Pancreas (tissue), 10 donors: ENCODE measurements around the gene AGBL4. TPM values are rescaled to one million over a fixed set of nuclear protein-coding genes. Genes with fewer than 3 reads are reported as not detected.

Experiments
- ATAC-seq, 4 donors: fragments of 200-7000 bp; cut with Tn5 transposase; one replicate each; pipeline versions ENCODE4 v1.8.0 to v1.9.1; 2020; ENCODE audit warnings: mild to moderate bottlenecking in 4 of 4, moderate library complexity in 4 of 4
- DNase-seq, 6 donors: peaks; one replicate each; pipeline ENCODE4 v3.0.0-alpha.2; 2020
- FAIRE-seq: peaks from 2 replicates; lab custom pipeline; 2012; peaks lifted over from hg19 to GRCh38; lab: Jason Lieb, UNC
- H3K27ac ChIP-seq, 4 donors: fragments of 200-600 bp; sonication (generic); 1 replicate in 3 of 4; 2 replicates in 1 of 4; pipeline versions ENCODE4 v1.5.0 to v1.8.0; 2020
- H3K27me3 ChIP-seq, 4 donors: fragments of 200-600 bp; one replicate each; pipeline ENCODE4 v1.8.0; 2021
- H3K36me3 ChIP-seq, 3 donors: fragments of 200-600 bp; sonication (generic) in 1 of 3; one replicate each; pipeline versions ENCODE4 v1.5.0 to v1.8.0; 2020 to 2021
- H3K4me1 ChIP-seq, 3 donors: fragments of 200-600 bp; one replicate each; pipeline ENCODE4 v1.8.0; 2021
- H3K4me3 ChIP-seq, 4 donors: fragments of 200-600 bp; sonication (generic) in 2 of 4; one replicate each; pipeline versions ENCODE4 v1.5.0 to v1.8.0; 2020 to 2021
- H3K9me3 ChIP-seq, 4 donors: fragments of 200-600 bp; one replicate each; pipeline ENCODE4 v1.8.0; 2021
- CTCF ChIP-seq, 4 donors: fragments of 200-600 bp; sonication (generic) in 3 of 4; IDR thresholded peaks; one replicate each; pipeline versions ENCODE4 v1.5.0 to v1.8.0; 2021; ENCODE audit warnings: antibody characterized with exemption in 4 of 4
- WGBS, 2 donors: extraction: QIAGEN DNeasy Blood & Tissue Kit; methylation state at CpG; one replicate each; pipeline ENCODE4 v1.1.7; 2013; 5-methylcytosine and 5-hydroxymethylcytosine counted together
- intact Hi-C, 3 donors: fragments of 100-400 bp; cut with DNase I; formaldehyde crosslinking; loops; one replicate each; pipeline versions ENCODE4 v1.11.1 to v1.14.2; 2022
- polyA plus RNA-seq, 2 donors: library from polyadenylated mRNA; stranded (reverse); fragments of 200-250 nt; gene quantifications; one replicate each; pipeline ENCODE4 v1.2.3, GENCODE V29; 2013
- total RNA-seq, 6 donors: library from RNA; stranded (reverse); fragmentation: NEBNext Ultra II Directional in 4 of 6; extraction: Animal tissue kit (Norgen Biotek cat#: 25700) in 4 of 6; gene quantifications; one replicate each; pipeline versions ENCODE4 v1.2.1 to v1.2.4, GENCODE V29; 2021 to 2023
- donor health status: healthy with polysubstance abuse.
- donor health status: DM: no; HTN: no; CAD: no; lungs with moderate emphysema.
- donor health status: DM: no; HTN: no; CAD: no.
- donor health status: control.
- donor health status: control.
- donor health status: Bipolar disorder and iron deficiency.
- donor health status: DM: yes; HTN: yes; CAD: no.
- donor health status: DM: no; HTN: no; CAD: no.
- donor health status: DM: no; HTN: no; CAD: no.
- donor health status: DM: yes; HTN: yes; CAD: no.

Gene AGBL4
- total and polyA plus RNA-seq, 8 donors, result 0.15 to 1.2 (median 0.59) TPM

DNA sequence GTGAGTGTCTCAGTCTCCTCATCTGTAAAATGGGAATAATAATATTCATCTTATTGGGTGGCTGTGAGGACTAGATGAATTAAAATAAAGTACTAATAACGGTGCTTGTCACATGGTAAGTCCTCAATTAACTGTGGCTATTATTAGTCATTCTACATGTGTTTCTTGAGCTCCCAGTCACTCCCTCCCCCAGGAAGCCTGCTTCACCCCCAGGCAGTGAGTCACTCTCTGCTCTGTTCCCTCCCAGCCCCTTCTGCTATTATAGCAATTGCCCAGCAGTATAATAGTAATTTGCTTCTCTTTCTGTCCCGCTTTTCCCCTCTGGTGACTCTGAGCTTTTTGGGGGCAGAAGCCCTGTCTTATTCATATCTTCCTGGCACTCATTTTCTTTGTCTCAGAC, 1349.1 kb downstream of the AGBL4 start:
- Histone ChIP-seq H3K36me3 (no peaks in the 10 kb centered on the region), H3K4me3 (no peak overlapping the region), H3K27ac (no peak overlapping the region), H3K27me3 (no peaks in the 10 kb centered on the region), H3K4me1 (peaks cover 0 to 4% (median 0%) of the 10 kb centered on the region in 3 donors), H3K9me3 (no peaks in the 10 kb centered on the region)
- no peak for TF ChIP-seq CTCF (IDR thresholded peaks at IDR 0.05)
- no peak for DNase-seq
- ATAC-seq, result no peak
- FAIRE-seq, result no peak
- intact Hi-C loops, result loop anchor here in 1 of 3 donors (5.0 kb wide), 1 partner anchor 143 kb away; no protein-coding TSS in a partner anchor
- WGBS, 2 donors, result 65 to 78% methylated on average over 2 of the region's 2 CpGs

- Histone ChIP-seq H3K27ac (no peak overlapping the region), H3K36me3 (no peaks in the 10 kb centered on the region), H3K27me3 (no peaks in the 10 kb centered on the region), H3K4me1 (no peaks in the 10 kb centered on the region), H3K4me3 (no peak overlapping the region), H3K9me3 (no peaks in the 10 kb centered on the region)
- DNase-seq (no peak), ATAC-seq (no peak), FAIRE-seq (no peak)
- intact Hi-C loops, result no loop called here
- WGBS, 2 donors, result 56 to 67% methylated on average over 12 of the region's 12 CpGs
- TF ChIP-seq CTCF (IDR thresholded peaks at IDR 0.05), result no peak
These were observed 1350.2 kb downstream of the AGBL4 start for GRCh38 chr1:48673332-48674105.

DNA sequence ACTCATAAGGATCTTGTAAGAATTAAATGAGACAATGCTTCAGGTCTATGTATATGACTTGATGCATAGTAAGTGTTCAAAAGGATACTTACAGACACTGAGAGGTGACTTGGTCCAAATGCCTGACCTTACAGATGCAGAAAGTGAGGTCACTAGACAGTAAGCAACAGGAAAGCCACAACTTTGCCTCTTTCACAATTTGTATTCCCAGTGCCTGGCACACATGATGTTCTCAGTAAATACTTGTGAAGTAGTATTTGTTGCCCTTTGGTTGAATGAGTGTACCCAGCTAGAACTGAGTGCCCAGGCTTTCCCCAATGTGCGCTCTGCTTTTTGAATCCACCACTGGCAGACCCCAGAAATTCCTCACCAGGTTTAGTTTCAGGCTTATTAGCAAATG, 1352.2 kb downstream of the AGBL4 start:
- 93 to 95% methylated on average over 1 of the region's 1 CpG for WGBS, 2 donors
- no peak for DNase-seq
- intact Hi-C loops, result no loop called here
- Histone ChIP-seq H3K4me1 (no peaks in the 10 kb centered on the region), H3K27ac (no peak overlapping the region), H3K36me3 (no peaks in the 10 kb centered on the region), H3K4me3 (no peak overlapping the region), H3K9me3 (no peaks in the 10 kb centered on the region), H3K27me3 (no peaks in the 10 kb centered on the region)
- ATAC-seq, result no peak
- no peak for FAIRE-seq
- no peak for TF ChIP-seq CTCF (IDR thresholded peaks at IDR 0.05)

- H3K27ac ChIP-seq, result no peak overlapping the region
- FAIRE-seq, result no peak
- H3K4me3 ChIP-seq, result no peak overlapping the region
- peak in 2 of 6 donors; percentile 31 to 38 for DNase-seq
- no peaks in the 10 kb centered on the region for H3K27me3 ChIP-seq
- no peaks in the 10 kb centered on the region for H3K4me1 ChIP-seq
- 33 to 45% methylated on average over 5 of the region's 5 CpGs for WGBS, 2 donors
- no peaks in the 10 kb centered on the region for H3K9me3 ChIP-seq
- TF ChIP-seq CTCF (IDR thresholded peaks at IDR 0.05), result no peak
- intact Hi-C loops, result no loop called here
- ATAC-seq, result peak in 1 of 4 donors; percentile 61
- H3K36me3 ChIP-seq, result no peaks in the 10 kb centered on the region
These were observed 1353.3 kb downstream of the AGBL4 start for GRCh38 chr1:48670234-48671020.
